Gastroesophageal sphincter (tissue), 4 donors: ENCODE results near the gene FHIT. TPM values are rescaled to one million over a fixed set of nuclear protein-coding genes. Genes with fewer than 3 reads are reported as not detected.
"Not testable (repeated sequence)": the region's sequence is repeated elsewhere in the genome, so short reads cannot be mapped to it uniquely, and the experiment has no call there.

Source experiments
- ATAC-seq: fragments of 150-250 bp; one replicate; pipeline ENCODE4 v1.9.1; 2016; ENCODE audit warnings: mild to moderate bottlenecking, moderate library complexity
- H3K27ac ChIP-seq, 4 donors: fragments of 200-600 bp; sonication (generic) in 3 of 4; 1 replicate in 3 of 4; 2 replicates in 1 of 4; pipeline ENCODE4 v1.5.1; 2016 to 2019
- H3K27me3 ChIP-seq: fragments of 200-600 bp; sonication (generic); one replicate; pipeline ENCODE4 v1.5.1; 2019
- H3K36me3 ChIP-seq, 2 donors: fragments of 200-600 bp; sonication (generic); one replicate each; pipeline ENCODE4 v1.5.1; 2019; ENCODE audit warnings: control low read depth in 1 of 2
- H3K4me1 ChIP-seq, 3 donors: fragments of 200-600 bp; sonication (generic); 1 replicate in 2 of 3; 2 replicates in 1 of 3; pipeline ENCODE4 v1.5.1; 2016 to 2019; ENCODE audit warnings: control low read depth in 2 of 3
- H3K4me3 ChIP-seq, 2 donors: fragments of 200-600 bp; sonication (generic); one replicate each; pipeline ENCODE4 v1.5.1; 2019; ENCODE audit warnings: mild to moderate bottlenecking in 1 of 2, moderate library complexity in 1 of 2
- H3K9me3 ChIP-seq, 3 donors: fragments of 200-600 bp; sonication (generic); one replicate each; pipeline ENCODE4 v1.5.1; 2017 to 2019; ENCODE audit warnings: control low read depth in 2 of 3
- CTCF ChIP-seq, 4 experiments: fragments of 200-600 bp in 2 of 4; fragments of 450-650 bp in 2 of 4; sonication (generic) in 1 of 4; IDR thresholded peaks; one replicate each; pipeline ENCODE4 v1.5.1; 2017 to 2019; ENCODE audit warnings: antibody characterized with exemption in 4 of 4, mild to moderate bottlenecking in 2 of 4, moderate library complexity in 2 of 4
- EP300 ChIP-seq: sonication (generic); formaldehyde crosslinking; IDR thresholded peaks from one replicate; pipeline ENCODE4 v1.6.1; 2017; ENCODE audit warnings: antibody characterized with exemption, mild to moderate bottlenecking
- POLR2A ChIP-seq, 2 donors: fragments of 450-650 bp; IDR thresholded peaks; one replicate each; pipeline ENCODE4 v1.6.1; 2017; ENCODE audit warnings: antibody characterized with exemption in 2 of 2, mild to moderate bottlenecking in 2 of 2, moderate library complexity in 1 of 2
- POLR2AphosphoS5 ChIP-seq: sonication (generic); formaldehyde crosslinking; IDR thresholded peaks from one replicate; pipeline ENCODE4 v1.6.1; 2017; ENCODE audit warnings: antibody characterized with exemption
- WGBS, 2 donors: methylation state at CpG; one replicate each; pipeline ENCODE4 v1.1.5; 2018; ENCODE audit warnings: low coverage in 1 of 2; 5-methylcytosine and 5-hydroxymethylcytosine counted together
- total RNA-seq, 4 donors: library from RNA; depleted of rRNA; stranded (reverse); fragments of >200 nt; gene quantifications; one replicate each; pipeline ENCODE4 v1.1.0, GENCODE V29; 2016

The FHIT gene
- total RNA-seq, 4 donors from 2014 or later = 1.4 to 7.3 (median 3.9) TPM

GRCh38 chr3:61066800-61067199, 184.5 kb downstream of the FHIT start:
- Histone ChIP-seq H3K27ac (no peak overlapping the region), H3K4me3 (no peak overlapping the region), H3K4me1 (no peaks in the 10 kb centered on the region), H3K36me3 (no peaks in the 10 kb centered on the region), H3K27me3 (no peaks in the 10 kb centered on the region), H3K9me3 (no peaks in the 10 kb centered on the region)
- ATAC-seq = no peak
- no peak for TF ChIP-seq POLR2AphosphoS5
- no peak for TF ChIP-seq CTCF (IDR thresholded peaks at IDR 0.05)
- TF ChIP-seq POLR2A (IDR thresholded peaks at IDR 0.05) = no peak
- TF ChIP-seq EP300 = no peak
- WGBS, 2 donors = 81 to 90% methylated on average over 2 of the region's 2 CpGs

- ATAC-seq, H3K9me3 ChIP-seq, H3K27ac ChIP-seq, H3K4me1 ChIP-seq, H3K4me3 ChIP-seq, H3K27me3 ChIP-seq, H3K36me3 ChIP-seq: not testable (repeated sequence)
- WGBS, 2 donors = 89 to 94% methylated on average over 2 of the region's 2 CpGs
These were observed 185.0 kb downstream of the FHIT start for GRCh38 chr3:61066222-61066621.

GRCh38 chr3:61065451-61066011, 185.7 kb downstream of the FHIT start:
- no peaks in the 10 kb centered on the region for H3K36me3 ChIP-seq
- TF ChIP-seq CTCF (IDR thresholded peaks at IDR 0.05) (no peak), POLR2A (IDR thresholded peaks at IDR 0.05) (no peak), EP300 (no peak), POLR2AphosphoS5 (no peak)
- H3K27ac ChIP-seq = no peak overlapping the region
- H3K27me3 ChIP-seq = no peaks in the 10 kb centered on the region
- ATAC-seq = no peak
- no peak overlapping the region for H3K4me3 ChIP-seq
- H3K4me1 ChIP-seq = no peaks in the 10 kb centered on the region
- H3K9me3 ChIP-seq = no peaks in the 10 kb centered on the region
- WGBS, 2 donors = 61 to 64% methylated on average over 3 of the region's 3 CpGs

- Histone ChIP-seq H3K36me3 (no peaks in the 10 kb centered on the region), H3K27ac (no peak overlapping the region), H3K27me3 (no peaks in the 10 kb centered on the region), H3K4me3 (no peak overlapping the region), H3K4me1 (no peaks in the 10 kb centered on the region), H3K9me3 (no peaks in the 10 kb centered on the region)
- TF ChIP-seq CTCF (IDR thresholded peaks at IDR 0.05) (no peak), POLR2AphosphoS5 (no peak), EP300 (no peak), POLR2A (IDR thresholded peaks at IDR 0.05) (no peak)
- ATAC-seq = no peak
- 83 to 85% methylated on average over 2 of the region's 2 CpGs for WGBS, 2 donors
These were observed 190.0 kb downstream of the FHIT start for GRCh38 chr3:61061092-61061723.

- H3K27me3 ChIP-seq = no peaks in the 10 kb centered on the region
- no peak for ATAC-seq
- no peaks in the 10 kb centered on the region for H3K4me1 ChIP-seq
- TF ChIP-seq POLR2AphosphoS5 = no peak
- TF ChIP-seq CTCF (IDR thresholded peaks at IDR 0.05) = no peak
- TF ChIP-seq EP300 = no peak
- TF ChIP-seq POLR2A (IDR thresholded peaks at IDR 0.05) = no peak
- H3K36me3 ChIP-seq = no peaks in the 10 kb centered on the region
- H3K4me3 ChIP-seq = no peak overlapping the region
- no peak overlapping the region for H3K27ac ChIP-seq
- 85 to 88% methylated on average over 2 of the region's 2 CpGs for WGBS, 2 donors
- H3K9me3 ChIP-seq = no peaks in the 10 kb centered on the region
These were observed 190.8 kb downstream of the FHIT start for GRCh38 chr3:61060411-61060861.
